Chondrocyte (in vitro differentiated cells): ENCODE results near the gene PABPN1L. TPM values are rescaled to one million over a fixed set of nuclear protein-coding genes. Genes with fewer than 3 reads are reported as not detected.

Experiments
- DNase-seq: peaks from one replicate; pipeline ENCODE4 v3.0.0; 2021; ENCODE audit warnings: mixed read lengths, low spot score
- H3K27ac Mint-ChIP-seq: one replicate; pipeline ENCODE4 v1.8.0; 2021; ENCODE audit warnings: mild to moderate bottlenecking, moderate library complexity, mixed read lengths; ENCODE audit not compliant: unreplicated experiment
- H3K27me3 Mint-ChIP-seq: 2 replicates; pipeline ENCODE4 v1.8.0; 2021; ENCODE audit warnings: low read depth, mixed read lengths
- H3K36me3 Mint-ChIP-seq: 2 replicates; pipeline ENCODE4 v1.8.0; 2021; ENCODE audit warnings: low read depth, mixed read lengths
- H3K4me1 Mint-ChIP-seq: 2 replicates; pipeline ENCODE4 v1.8.0; 2021; ENCODE audit warnings: low read depth, mild to moderate bottlenecking, mixed read lengths
- H3K4me3 Mint-ChIP-seq: one replicate; pipeline ENCODE4 v1.8.0; 2021; ENCODE audit warnings: mild to moderate bottlenecking, moderate library complexity, mixed read lengths; ENCODE audit not compliant: unreplicated experiment
- H3K9me3 Mint-ChIP-seq: 2 replicates; pipeline ENCODE4 v1.8.0; 2021; ENCODE audit warnings: low read depth, mixed read lengths
- total RNA-seq: library from RNA; stranded (reverse); gene quantifications from 3 replicates; pipeline ENCODE4 v1.2.1, GENCODE V29; 2021
- TF ChIP-seq, protein P1 (sequence below): fragments of 200-600 bp; sonication (generic); IDR thresholded peaks from 2 replicates; pipeline ENCODE4 v1.5.0; 2021; ENCODE audit warnings: antibody characterized with exemption, mild to moderate bottlenecking, moderate library complexity

The PABPN1L gene
- total RNA-seq, 1 donor from 2014 or later, result not detected

DNA sequence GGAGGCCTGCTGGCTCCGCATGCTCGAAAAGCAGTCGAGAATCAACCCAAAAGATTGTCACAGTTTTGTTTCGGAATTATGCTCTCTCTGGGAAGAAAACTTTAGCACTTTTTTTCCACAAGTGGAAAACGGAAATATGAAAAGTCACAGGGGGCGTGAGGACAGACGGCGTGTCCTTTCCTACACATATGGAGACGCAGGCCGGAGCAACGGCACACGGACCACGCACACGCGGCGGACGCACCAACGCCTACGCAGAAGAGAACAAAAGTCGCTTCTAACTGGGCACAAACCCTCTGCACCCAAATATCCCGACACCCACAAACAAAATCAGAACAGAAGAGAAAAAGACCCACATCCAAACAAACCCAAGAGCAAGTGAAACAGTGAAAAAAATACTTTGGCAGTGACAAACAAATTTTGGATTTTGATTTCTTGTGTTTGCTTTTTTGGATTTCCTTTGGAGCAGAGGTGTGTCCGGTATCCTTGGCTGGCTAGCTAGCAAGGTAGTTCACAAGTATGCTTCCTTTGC is 9.3 kb upstream of the PABPN1L start:
- peak overlapping the region; percentile 9 for H3K27ac Mint-ChIP-seq
- H3K4me1 Mint-ChIP-seq, result no peaks in the 10 kb centered on the region

DNA sequence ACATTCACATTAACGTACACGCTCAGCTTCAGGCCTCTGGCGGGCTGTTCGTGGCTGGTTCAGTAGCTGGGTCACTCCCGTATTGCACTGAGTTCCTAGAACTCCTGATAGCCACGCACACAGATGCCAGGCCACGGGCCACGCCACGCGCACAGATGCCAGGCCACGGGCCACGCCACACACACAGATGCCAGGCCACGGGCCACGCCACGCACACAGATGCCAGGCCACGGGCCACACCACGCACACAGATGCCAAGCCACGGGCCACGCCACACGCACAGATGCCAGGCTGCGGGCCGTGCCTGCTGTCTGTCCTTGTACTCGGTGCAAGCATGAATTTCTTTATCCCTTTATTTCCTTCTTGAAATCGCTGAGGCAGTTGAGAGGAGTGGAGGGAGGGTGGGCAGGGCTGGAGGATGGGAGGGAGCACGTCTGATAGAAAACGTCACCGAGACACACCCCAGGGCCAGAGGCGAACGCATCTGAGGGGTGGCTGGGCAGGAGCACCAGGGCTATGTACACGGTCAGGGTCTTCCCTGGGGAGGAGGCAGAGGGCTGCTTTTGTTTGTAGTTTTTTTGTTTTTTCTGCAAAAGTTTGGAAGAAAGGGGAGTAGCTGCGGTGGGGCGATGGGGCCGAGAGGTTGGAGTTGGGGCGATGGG is 8.6 kb upstream of the PABPN1L start:
- Mint-ChIP-seq H3K27me3 (peaks cover 33% of the 10 kb centered on the region), H3K9me3 (no peaks in the 10 kb centered on the region), H3K4me3 (no peak overlapping the region), H3K4me1 (no peaks in the 10 kb centered on the region), H3K27ac (no peak overlapping the region), H3K36me3 (no peaks in the 10 kb centered on the region)
- TF ChIP-seq, protein P1, sequence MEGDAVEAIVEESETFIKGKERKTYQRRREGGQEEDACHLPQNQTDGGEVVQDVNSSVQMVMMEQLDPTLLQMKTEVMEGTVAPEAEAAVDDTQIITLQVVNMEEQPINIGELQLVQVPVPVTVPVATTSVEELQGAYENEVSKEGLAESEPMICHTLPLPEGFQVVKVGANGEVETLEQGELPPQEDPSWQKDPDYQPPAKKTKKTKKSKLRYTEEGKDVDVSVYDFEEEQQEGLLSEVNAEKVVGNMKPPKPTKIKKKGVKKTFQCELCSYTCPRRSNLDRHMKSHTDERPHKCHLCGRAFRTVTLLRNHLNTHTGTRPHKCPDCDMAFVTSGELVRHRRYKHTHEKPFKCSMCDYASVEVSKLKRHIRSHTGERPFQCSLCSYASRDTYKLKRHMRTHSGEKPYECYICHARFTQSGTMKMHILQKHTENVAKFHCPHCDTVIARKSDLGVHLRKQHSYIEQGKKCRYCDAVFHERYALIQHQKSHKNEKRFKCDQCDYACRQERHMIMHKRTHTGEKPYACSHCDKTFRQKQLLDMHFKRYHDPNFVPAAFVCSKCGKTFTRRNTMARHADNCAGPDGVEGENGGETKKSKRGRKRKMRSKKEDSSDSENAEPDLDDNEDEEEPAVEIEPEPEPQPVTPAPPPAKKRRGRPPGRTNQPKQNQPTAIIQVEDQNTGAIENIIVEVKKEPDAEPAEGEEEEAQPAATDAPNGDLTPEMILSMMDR, result no peak
- DNase-seq, result no peak

More for the DNA sequence above, 9.3 kb upstream of the PABPN1L start:
- no peak for DNase-seq
- H3K27me3 Mint-ChIP-seq, result peaks cover 33% of the 10 kb centered on the region
- TF ChIP-seq, protein P1, result no peak
- no peak overlapping the region for H3K4me3 Mint-ChIP-seq
- no peaks in the 10 kb centered on the region for H3K9me3 Mint-ChIP-seq
- no peaks in the 10 kb centered on the region for H3K36me3 Mint-ChIP-seq

DNA sequence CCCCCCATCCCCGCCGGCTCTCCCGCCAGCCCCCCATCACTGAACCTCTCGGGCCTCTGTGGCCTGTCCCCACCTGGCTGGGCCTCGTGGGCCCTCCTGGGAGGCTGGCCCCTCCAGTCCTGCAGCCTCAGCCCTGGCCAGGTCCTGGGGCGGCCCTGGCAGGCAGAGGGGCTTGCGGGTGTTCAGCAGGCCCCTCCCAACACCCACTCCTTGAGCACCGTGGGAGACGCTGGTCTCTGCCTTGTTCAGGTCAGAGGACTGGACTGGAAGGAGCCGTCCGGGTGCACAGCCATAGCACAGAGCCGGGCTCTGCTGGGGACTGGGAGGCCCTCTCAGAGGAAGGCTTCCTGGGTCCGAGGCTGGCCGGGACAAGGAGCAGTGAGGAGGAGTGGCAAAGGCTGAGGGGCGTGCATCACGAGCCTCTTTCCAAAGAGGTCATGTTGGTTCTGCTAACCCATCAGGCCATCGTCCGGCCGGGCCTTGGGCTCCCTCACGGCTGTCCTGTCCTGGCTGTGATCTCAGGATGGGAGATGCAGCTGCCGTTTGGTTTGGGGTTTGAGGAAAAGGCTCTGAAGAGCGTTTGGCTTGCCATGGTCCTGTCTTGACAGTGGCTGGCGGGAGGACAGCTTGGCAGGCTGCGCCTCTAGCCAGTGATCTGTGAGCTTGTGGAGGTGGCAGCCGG is 6.3 kb upstream of the PABPN1L start:
- TF ChIP-seq, protein P1, result no peak
- H3K4me1 Mint-ChIP-seq, result no peaks in the 10 kb centered on the region
- no peaks in the 10 kb centered on the region for H3K36me3 Mint-ChIP-seq
- no peaks in the 10 kb centered on the region for H3K9me3 Mint-ChIP-seq
- peaks cover 30% of the 10 kb centered on the region for H3K27me3 Mint-ChIP-seq
- DNase-seq, result no peak
- no peak overlapping the region for H3K4me3 Mint-ChIP-seq
- H3K27ac Mint-ChIP-seq, result no peak overlapping the region

DNA sequence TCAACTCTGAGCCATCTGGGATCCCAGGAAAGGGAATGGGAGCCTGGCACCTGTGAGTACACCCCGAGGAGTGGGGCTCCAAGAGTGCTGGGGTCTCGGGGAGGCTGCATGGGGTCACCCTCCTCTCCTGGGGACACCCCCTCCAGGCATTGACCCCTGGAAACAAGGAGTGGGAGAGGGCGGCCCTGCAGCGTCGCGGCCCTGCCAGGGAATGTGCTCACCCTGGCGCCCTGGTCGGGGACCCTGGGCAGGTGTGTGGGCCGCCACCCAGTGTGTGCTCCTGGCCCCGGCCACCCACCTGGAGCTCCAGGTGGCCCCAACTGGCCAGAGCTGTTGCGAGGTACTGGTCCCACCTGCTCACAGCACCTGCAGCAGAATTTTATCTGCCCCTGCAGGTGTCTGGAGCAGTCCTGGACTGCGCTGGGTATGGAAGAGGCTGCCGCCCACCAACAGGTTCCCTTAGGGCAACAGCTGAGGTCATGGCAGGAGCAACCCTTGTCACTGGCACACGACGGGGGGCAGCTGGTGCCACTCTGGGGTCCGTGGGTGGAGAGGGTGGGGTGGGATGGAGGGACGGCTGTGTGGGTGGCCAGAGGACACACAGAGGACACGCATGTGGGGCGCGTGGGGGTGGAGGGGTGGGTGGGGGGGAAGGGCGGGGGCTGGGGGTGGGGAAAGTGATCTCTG is 5.4 kb upstream of the PABPN1L start:
- Mint-ChIP-seq H3K27ac (no peak overlapping the region), H3K4me1 (no peaks in the 10 kb centered on the region)
- TF ChIP-seq, protein P1, result no peak

DNA sequence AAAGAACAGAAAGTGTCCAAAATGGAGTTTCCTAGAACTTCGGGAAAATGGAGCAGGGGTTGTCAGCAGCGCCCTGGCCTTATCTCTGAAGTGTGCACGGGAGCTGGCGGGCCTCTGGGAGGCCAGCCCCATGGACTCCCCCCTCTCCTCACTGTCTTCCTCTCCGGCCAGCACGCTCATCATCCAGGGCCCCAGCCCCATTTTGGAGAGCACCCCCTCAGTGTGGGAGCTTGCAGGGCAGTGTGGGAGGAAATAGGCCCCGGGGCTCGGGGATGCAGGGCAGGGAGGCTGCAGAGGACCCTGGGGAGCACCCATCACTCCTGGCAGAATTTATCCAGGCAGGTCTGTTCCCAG is 4.9 kb upstream of the PABPN1L start:
- Mint-ChIP-seq H3K4me3 (no peak overlapping the region), H3K27ac (no peak overlapping the region), H3K9me3 (no peaks in the 10 kb centered on the region), H3K27me3 (peaks cover 29% of the 10 kb centered on the region), H3K4me1 (no peaks in the 10 kb centered on the region), H3K36me3 (no peaks in the 10 kb centered on the region)
- TF ChIP-seq, protein P1, result no peak
- no peak for DNase-seq

More for the DNA sequence above, 5.4 kb upstream of the PABPN1L start:
- Mint-ChIP-seq H3K9me3 (no peaks in the 10 kb centered on the region), H3K4me3 (no peak overlapping the region), H3K36me3 (no peaks in the 10 kb centered on the region), H3K27me3 (peaks cover 33% of the 10 kb centered on the region)
- DNase-seq, result no peak
